WTC11 (cell line): ENCODE data around the gene CCDC107. TPM values are rescaled to one million over a fixed set of nuclear protein-coding genes. Genes with fewer than 3 reads are reported as not detected.

Source experiments
- ATAC-seq: fragments of 200-7000 bp; cut with Tn5 transposase; 2 replicates; pipeline ENCODE4 v1.10.0; 2021; ENCODE audit warnings: mild to moderate bottlenecking, moderate library complexity
- CTCF ChIA-PET: fragments of 300-600 bp; sonication (Branson Sonifier 250); formaldehyde crosslinking; loops from one replicate; lab custom pipeline; 2021; ENCODE audit warnings: antibody characterized with exemption; lab: Charles Lee
- POLR2A ChIA-PET: fragments of 350-600 bp; sonication (Branson Sonifier 250); formaldehyde crosslinking; loops from one replicate; lab custom pipeline; 2021; ENCODE audit warnings: antibody characterized with exemption; lab: Charles Lee
- DNase-seq: peaks from one replicate; pipeline ENCODE4 v3.0.0; 2021; ENCODE audit warnings: low spot score
- H3K27ac Mint-ChIP-seq: 2 replicates; pipeline ENCODE4 v1.8.0; 2021; ENCODE audit warnings: mixed read lengths
- H3K27me3 Mint-ChIP-seq: 2 replicates; pipeline ENCODE4 v1.8.0; 2021; ENCODE audit warnings: low read depth, mild to moderate bottlenecking, moderate library complexity, mixed read lengths
- H3K36me3 Mint-ChIP-seq: 2 replicates; pipeline ENCODE4 v1.8.0; 2021; ENCODE audit warnings: mixed read lengths
- H3K4me1 Mint-ChIP-seq: 2 replicates; pipeline ENCODE4 v1.8.0; 2022; ENCODE audit warnings: mixed read lengths
- H3K4me3 Mint-ChIP-seq: 2 replicates; pipeline ENCODE4 v1.8.0; 2021; ENCODE audit warnings: mild to moderate bottlenecking, moderate library complexity, mixed read lengths
- H3K9me3 Mint-ChIP-seq: 2 replicates; pipeline ENCODE4 v1.8.0; 2021; ENCODE audit warnings: mixed read lengths
- CREB1 ChIP-seq: sonication (generic); formaldehyde crosslinking; IDR thresholded peaks from 2 replicates; pipeline ENCODE4 v1.8.0; 2023; ENCODE audit warnings: mild to moderate bottlenecking, missing genetic modification reagents
- ELF4 ChIP-seq: sonication (generic); formaldehyde crosslinking; IDR thresholded peaks from 2 replicates; pipeline ENCODE4 v1.8.1; 2022; ENCODE audit warnings: low read depth, mild to moderate bottlenecking, moderate library complexity, missing genetic modification reagents
- ETV6 ChIP-seq: sonication (generic); formaldehyde crosslinking; IDR thresholded peaks from 2 replicates; pipeline ENCODE4 v1.8.1; 2022; ENCODE audit warnings: mild to moderate bottlenecking, missing genetic modification reagents
- HMGA2 ChIP-seq: fragments of 250-450 bp; sonication (Bioruptor Pico); IDR thresholded peaks from 2 replicates; pipeline ENCODE4 v1.4.0; 2021; ENCODE audit warnings: mild to moderate bottlenecking, moderate library complexity
- IRF2 ChIP-seq: sonication (generic); formaldehyde crosslinking; IDR thresholded peaks from 2 replicates; pipeline ENCODE4 v1.8.0; 2022; ENCODE audit warnings: low read depth, missing genetic modification reagents, borderline replicate concordance
- MYBL2 ChIP-seq: sonication (generic); formaldehyde crosslinking; IDR thresholded peaks from 2 replicates; pipeline ENCODE4 v1.8.1; 2023; ENCODE audit warnings: mild to moderate bottlenecking, moderate library complexity, missing genetic modification reagents
- SP1 ChIP-seq: sonication (generic); formaldehyde crosslinking; conservative IDR thresholded peaks from 2 replicates; pipeline ENCODE4 v1.8.1; 2022; ENCODE audit warnings: missing genetic modification reagents
- ZBTB21 ChIP-seq: sonication (generic); formaldehyde crosslinking; IDR thresholded peaks from 2 replicates; pipeline ENCODE4 v1.8.1; 2023; ENCODE audit warnings: mild to moderate bottlenecking, missing genetic modification reagents, borderline replicate concordance
- ZNF121 ChIP-seq: sonication (generic); formaldehyde crosslinking; IDR thresholded peaks from 2 replicates; pipeline ENCODE4 v1.8.0; 2023; ENCODE audit warnings: missing genetic modification reagents
- ZNF232 ChIP-seq: sonication (generic); formaldehyde crosslinking; IDR thresholded peaks from 2 replicates; pipeline ENCODE4 v1.8.0; 2022; ENCODE audit warnings: mild to moderate bottlenecking, missing genetic modification reagents
- ZNF423 ChIP-seq: fragments of 250-450 bp; sonication (Bioruptor Pico); IDR thresholded peaks from 2 replicates; pipeline ENCODE4 v2.1.2; 2022; ENCODE audit warnings: mild to moderate bottlenecking, moderate library complexity
- total RNA-seq: library from RNA; stranded (reverse); gene quantifications from 3 replicates; pipeline ENCODE4 v1.2.3, GENCODE V29; 2021
- TF ChIP-seq, protein P1 (sequence below): sonication (generic); formaldehyde crosslinking; IDR thresholded peaks from 2 replicates; pipeline ENCODE4 v1.8.1; 2023; ENCODE audit warnings: mild to moderate bottlenecking, missing genetic modification reagents, borderline replicate concordance
- TF ChIP-seq, protein P2 (sequence below): sonication (generic); formaldehyde crosslinking; IDR thresholded peaks from 2 replicates; pipeline ENCODE4 v1.8.0; 2022; ENCODE audit warnings: mild to moderate bottlenecking, missing genetic modification reagents
- TF ChIP-seq, protein P3 (sequence below): sonication (generic); formaldehyde crosslinking; IDR thresholded peaks from 2 replicates; pipeline ENCODE4 v1.8.1; 2022; ENCODE audit warnings: mild to moderate bottlenecking, missing genetic modification reagents, moderate library complexity, borderline replicate concordance
- TF ChIP-seq, protein P4 (sequence below): sonication (generic); formaldehyde crosslinking; IDR thresholded peaks from 2 replicates; pipeline ENCODE4 v1.8.1; 2022; ENCODE audit warnings: mild to moderate bottlenecking, moderate library complexity, missing genetic modification reagents
- TF ChIP-seq, protein P5 (sequence below): sonication (generic); formaldehyde crosslinking; IDR thresholded peaks from 2 replicates; pipeline ENCODE4 v1.8.0; 2022; ENCODE audit warnings: mild to moderate bottlenecking, missing genetic modification reagents
- TF ChIP-seq, protein P6 (sequence below): sonication (generic); formaldehyde crosslinking; IDR thresholded peaks from 2 replicates; pipeline ENCODE4 v1.8.1; 2023; ENCODE audit warnings: mild to moderate bottlenecking, moderate library complexity, missing genetic modification reagents
- TF ChIP-seq, protein P7 (sequence below): fragments of 200-600 bp; IDR thresholded peaks from 2 replicates; pipeline ENCODE4 v1.8.0; 2022; ENCODE audit warnings: antibody characterized with exemption
- TF ChIP-seq, protein P8 (sequence below): sonication (generic); formaldehyde crosslinking; IDR thresholded peaks from 2 replicates; pipeline ENCODE4 v1.8.0; 2022; ENCODE audit warnings: mild to moderate bottlenecking, missing genetic modification reagents

The CCDC107 gene
- total RNA-seq, 1 experiment from 2014 or later: 10.8 TPM

DNA sequence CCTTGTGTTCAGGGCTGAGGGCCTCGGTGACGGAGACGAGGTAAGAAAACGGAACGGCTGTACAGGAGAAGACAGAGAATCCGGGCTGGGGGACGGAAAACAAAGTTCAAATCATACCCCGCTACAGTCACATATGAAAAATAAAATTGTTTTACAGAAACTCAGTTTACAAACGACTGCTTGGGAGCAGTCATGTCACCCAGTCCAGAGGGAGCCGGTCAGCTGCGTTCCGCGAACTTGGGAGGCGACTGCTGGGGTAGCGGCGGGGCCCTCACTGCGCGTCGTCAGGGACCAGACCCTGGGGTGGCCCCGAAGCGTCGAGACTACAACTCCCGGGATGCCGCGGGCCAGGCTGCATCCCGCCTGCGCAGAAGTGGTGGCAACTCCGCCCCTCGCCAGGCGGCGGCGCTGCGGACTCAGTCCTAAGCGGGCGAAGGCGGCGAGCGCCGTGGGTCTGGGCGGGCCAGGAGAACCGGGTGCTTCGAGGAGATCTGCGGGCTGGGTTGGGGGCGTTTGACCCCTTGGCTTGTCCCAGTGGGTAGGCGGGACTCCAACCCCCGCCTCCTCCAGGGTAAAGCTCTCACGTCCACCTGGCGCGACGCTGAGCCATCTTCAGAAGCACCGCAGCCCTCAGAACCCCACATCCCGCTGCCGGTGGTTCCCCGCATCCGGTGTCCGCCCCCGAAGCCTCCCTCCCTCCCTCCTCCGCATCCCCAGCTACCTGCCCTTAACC lies 11.4 kb upstream of the CCDC107 start:
- H3K27ac Mint-ChIP-seq: peak overlapping the region; percentile 82
- TF ChIP-seq, protein P1, sequence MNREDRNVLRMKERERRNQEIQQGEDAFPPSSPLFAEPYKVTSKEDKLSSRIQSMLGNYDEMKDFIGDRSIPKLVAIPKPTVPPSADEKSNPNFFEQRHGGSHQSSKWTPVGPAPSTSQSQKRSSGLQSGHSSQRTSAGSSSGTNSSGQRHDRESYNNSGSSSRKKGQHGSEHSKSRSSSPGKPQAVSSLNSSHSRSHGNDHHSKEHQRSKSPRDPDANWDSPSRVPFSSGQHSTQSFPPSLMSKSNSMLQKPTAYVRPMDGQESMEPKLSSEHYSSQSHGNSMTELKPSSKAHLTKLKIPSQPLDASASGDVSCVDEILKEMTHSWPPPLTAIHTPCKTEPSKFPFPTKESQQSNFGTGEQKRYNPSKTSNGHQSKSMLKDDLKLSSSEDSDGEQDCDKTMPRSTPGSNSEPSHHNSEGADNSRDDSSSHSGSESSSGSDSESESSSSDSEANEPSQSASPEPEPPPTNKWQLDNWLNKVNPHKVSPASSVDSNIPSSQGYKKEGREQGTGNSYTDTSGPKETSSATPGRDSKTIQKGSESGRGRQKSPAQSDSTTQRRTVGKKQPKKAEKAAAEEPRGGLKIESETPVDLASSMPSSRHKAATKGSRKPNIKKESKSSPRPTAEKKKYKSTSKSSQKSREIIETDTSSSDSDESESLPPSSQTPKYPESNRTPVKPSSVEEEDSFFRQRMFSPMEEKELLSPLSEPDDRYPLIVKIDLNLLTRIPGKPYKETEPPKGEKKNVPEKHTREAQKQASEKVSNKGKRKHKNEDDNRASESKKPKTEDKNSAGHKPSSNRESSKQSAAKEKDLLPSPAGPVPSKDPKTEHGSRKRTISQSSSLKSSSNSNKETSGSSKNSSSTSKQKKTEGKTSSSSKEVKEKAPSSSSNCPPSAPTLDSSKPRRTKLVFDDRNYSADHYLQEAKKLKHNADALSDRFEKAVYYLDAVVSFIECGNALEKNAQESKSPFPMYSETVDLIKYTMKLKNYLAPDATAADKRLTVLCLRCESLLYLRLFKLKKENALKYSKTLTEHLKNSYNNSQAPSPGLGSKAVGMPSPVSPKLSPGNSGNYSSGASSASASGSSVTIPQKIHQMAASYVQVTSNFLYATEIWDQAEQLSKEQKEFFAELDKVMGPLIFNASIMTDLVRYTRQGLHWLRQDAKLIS (CRISPR knock-in tag): no peak
- TF ChIP-seq ELF4 (CRISPR knock-in tag) (no peak), IRF2 (CRISPR knock-in tag) (no peak), HMGA2 (CRISPR knock-in tag) (no peak), ZNF121 (CRISPR knock-in tag) (peak; percentile 32; the same call in 1 of the 2 replicates), ZBTB21 (CRISPR knock-in tag) (0 out of 2 replicates have a peak, but pooled peaks have one; percentile 24), ETV6 (CRISPR knock-in tag) (peak; percentile 73; the same call in 1 of the 2 replicates), ZNF232 (CRISPR knock-in tag) (peak; percentile 83; the same call in 1 of the 2 replicates), SP1 (peak; percentile 57), CREB1 (CRISPR knock-in tag) (0 out of 2 replicates have a peak, but pooled peaks have one; percentile 27), ZNF423 (CRISPR knock-in tag) (peak; percentile 86), MYBL2 (0 out of 2 replicates have a peak, but pooled peaks have one; percentile 16)
- TF ChIP-seq, protein P2, sequence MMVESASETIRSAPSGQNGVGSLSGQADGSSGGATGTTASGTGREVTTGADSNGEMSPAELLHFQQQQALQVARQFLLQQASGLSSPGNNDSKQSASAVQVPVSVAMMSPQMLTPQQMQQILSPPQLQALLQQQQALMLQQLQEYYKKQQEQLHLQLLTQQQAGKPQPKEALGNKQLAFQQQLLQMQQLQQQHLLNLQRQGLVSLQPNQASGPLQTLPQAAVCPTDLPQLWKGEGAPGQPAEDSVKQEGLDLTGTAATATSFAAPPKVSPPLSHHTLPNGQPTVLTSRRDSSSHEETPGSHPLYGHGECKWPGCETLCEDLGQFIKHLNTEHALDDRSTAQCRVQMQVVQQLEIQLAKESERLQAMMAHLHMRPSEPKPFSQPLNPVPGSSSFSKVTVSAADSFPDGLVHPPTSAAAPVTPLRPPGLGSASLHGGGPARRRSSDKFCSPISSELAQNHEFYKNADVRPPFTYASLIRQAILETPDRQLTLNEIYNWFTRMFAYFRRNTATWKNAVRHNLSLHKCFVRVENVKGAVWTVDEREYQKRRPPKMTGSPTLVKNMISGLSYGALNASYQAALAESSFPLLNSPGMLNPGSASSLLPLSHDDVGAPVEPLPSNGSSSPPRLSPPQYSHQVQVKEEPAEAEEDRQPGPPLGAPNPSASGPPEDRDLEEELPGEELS (CRISPR knock-in tag): 0 out of 2 replicates have a peak, but pooled peaks have one; percentile 52
- TF ChIP-seq, protein P3, sequence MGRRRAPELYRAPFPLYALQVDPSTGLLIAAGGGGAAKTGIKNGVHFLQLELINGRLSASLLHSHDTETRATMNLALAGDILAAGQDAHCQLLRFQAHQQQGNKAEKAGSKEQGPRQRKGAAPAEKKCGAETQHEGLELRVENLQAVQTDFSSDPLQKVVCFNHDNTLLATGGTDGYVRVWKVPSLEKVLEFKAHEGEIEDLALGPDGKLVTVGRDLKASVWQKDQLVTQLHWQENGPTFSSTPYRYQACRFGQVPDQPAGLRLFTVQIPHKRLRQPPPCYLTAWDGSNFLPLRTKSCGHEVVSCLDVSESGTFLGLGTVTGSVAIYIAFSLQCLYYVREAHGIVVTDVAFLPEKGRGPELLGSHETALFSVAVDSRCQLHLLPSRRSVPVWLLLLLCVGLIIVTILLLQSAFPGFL: no peak
- TF ChIP-seq, protein P4, sequence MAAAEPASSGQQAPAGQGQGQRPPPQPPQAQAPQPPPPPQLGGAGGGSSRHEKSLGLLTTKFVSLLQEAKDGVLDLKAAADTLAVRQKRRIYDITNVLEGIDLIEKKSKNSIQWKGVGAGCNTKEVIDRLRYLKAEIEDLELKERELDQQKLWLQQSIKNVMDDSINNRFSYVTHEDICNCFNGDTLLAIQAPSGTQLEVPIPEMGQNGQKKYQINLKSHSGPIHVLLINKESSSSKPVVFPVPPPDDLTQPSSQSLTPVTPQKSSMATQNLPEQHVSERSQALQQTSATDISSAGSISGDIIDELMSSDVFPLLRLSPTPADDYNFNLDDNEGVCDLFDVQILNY (CRISPR knock-in tag): no peak
- TF ChIP-seq, protein P5, sequence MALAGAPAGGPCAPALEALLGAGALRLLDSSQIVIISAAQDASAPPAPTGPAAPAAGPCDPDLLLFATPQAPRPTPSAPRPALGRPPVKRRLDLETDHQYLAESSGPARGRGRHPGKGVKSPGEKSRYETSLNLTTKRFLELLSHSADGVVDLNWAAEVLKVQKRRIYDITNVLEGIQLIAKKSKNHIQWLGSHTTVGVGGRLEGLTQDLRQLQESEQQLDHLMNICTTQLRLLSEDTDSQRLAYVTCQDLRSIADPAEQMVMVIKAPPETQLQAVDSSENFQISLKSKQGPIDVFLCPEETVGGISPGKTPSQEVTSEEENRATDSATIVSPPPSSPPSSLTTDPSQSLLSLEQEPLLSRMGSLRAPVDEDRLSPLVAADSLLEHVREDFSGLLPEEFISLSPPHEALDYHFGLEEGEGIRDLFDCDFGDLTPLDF (CRISPR knock-in tag): no peak
- TF ChIP-seq, protein P6, sequence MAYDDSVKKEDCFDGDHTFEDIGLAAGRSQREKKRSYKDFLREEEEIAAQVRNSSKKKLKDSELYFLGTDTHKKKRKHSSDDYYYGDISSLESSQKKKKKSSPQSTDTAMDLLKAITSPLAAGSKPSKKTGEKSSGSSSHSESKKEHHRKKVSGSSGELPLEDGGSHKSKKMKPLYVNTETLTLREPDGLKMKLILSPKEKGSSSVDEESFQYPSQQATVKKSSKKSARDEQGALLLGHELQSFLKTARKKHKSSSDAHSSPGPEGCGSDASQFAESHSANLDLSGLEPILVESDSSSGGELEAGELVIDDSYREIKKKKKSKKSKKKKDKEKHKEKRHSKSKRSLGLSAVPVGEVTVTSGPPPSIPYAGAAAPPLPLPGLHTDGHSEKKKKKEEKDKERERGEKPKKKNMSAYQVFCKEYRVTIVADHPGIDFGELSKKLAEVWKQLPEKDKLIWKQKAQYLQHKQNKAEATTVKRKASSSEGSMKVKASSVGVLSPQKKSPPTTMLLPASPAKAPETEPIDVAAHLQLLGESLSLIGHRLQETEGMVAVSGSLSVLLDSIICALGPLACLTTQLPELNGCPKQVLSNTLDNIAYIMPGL (CRISPR knock-in tag): peak; percentile 96; the same call in 1 of the 2 replicates
- TF ChIP-seq, protein P7, sequence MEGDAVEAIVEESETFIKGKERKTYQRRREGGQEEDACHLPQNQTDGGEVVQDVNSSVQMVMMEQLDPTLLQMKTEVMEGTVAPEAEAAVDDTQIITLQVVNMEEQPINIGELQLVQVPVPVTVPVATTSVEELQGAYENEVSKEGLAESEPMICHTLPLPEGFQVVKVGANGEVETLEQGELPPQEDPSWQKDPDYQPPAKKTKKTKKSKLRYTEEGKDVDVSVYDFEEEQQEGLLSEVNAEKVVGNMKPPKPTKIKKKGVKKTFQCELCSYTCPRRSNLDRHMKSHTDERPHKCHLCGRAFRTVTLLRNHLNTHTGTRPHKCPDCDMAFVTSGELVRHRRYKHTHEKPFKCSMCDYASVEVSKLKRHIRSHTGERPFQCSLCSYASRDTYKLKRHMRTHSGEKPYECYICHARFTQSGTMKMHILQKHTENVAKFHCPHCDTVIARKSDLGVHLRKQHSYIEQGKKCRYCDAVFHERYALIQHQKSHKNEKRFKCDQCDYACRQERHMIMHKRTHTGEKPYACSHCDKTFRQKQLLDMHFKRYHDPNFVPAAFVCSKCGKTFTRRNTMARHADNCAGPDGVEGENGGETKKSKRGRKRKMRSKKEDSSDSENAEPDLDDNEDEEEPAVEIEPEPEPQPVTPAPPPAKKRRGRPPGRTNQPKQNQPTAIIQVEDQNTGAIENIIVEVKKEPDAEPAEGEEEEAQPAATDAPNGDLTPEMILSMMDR: peak; percentile 90
- TF ChIP-seq, protein P8, sequence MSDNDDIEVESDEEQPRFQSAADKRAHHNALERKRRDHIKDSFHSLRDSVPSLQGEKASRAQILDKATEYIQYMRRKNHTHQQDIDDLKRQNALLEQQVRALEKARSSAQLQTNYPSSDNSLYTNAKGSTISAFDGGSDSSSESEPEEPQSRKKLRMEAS (CRISPR knock-in tag): peak; percentile 74
- peaks cover 1% of the 10 kb centered on the region for H3K9me3 Mint-ChIP-seq
- POLR2A ChIA-PET: interaction anchor here (0.5 to 2.5 kb wide), 12 partner anchors 11 to 349 kb away, joined by 3 to 21 read pairs (median 4); partner anchors contain the start of genes ARHGEF39, CCDC107, CREB3 and RMRP
- peaks cover 43% of the 10 kb centered on the region for H3K4me1 Mint-ChIP-seq
- CTCF ChIA-PET: interaction anchor here (0.7 to 4.4 kb wide), 31 partner anchors 10 to 1206 kb away, joined by 3 to 47 read pairs (median 6); partner anchors contain the start of genes ARHGEF39, ATOSB, CCDC107 and GBA2
- peaks cover 13% of the 10 kb centered on the region for H3K27me3 Mint-ChIP-seq
- H3K4me3 Mint-ChIP-seq: peak overlapping the region; percentile 88
- H3K36me3 Mint-ChIP-seq: 0 out of 2 replicates have a peak, but pooled peaks cover under 1% of the 10 kb centered on the region
- peak; percentile 89 for ATAC-seq
- DNase-seq: peak; percentile 96
